Stromal cell of bone marrow (primary cell): ENCODE results near the gene NAXD.
"Not testable (repeated sequence)": the region's sequence is repeated elsewhere in the genome, so short reads cannot be mapped to it uniquely, and the experiment has no call there.

Source experiments
- DNase-seq: peaks from one replicate; pipeline ENCODE4 v3.0.0-alpha.2; 2012; ENCODE audit warnings: low read depth

NAXD gene

DNA sequence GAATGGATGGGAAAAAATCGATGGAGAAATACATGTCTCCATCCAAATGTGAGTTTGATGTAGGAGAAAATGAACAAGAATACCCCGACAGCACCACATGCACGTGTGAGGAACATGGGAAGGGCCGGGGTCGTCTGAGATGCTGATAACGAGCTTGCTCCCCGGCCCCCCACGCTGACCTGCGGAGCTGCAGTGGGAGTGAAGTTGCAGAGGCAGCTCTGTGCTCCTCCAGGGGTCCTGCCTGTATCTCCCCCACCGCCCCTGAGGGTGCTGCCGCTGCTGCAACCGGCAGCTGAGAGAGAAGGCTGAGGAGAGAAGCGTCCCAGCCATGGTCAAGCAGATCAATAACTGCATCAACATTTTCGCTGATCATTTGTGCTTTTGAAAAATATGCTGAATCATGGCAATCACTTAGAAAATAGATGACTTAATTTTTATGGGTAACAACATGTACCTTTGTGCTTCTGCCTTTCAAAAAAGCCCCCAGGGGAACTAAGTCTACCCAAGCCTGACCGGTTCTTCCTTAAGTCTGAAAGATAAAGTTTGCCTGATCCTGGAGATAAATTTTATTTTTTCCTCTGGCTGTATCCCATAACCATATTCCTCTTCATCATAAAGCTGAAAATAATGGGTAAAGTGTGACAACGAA is 18.2 kb upstream of the NAXD start:
- DNase-seq, result no peak

DNA sequence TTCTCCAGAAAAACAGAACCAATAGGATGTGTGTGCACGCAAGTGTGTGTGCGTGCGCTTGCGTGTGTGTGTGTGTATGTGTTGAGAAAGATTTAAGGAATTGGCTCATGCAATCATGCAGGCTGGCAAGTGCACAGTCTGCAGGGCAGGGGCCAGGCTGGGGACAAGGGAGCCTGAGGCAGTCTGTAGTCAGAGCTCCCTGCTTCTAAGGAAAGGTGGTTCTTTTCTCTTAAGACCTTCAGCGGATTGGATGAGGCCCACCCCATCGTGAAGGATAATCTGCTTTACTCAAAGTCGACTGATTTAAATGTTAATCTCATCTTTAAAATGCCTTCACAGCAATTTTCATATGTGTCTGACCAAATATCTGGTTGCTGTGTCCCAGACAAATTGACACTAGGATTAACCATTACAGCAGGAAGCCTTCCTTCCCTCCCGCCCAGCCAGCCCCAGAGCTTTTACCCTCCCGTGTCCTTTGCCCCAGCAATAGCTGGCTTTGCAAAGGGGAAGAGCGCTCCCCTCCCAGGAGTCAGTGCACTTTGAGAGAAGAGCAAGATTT is 15.0 kb upstream of the NAXD start:
- DNase-seq, result no peak

DNA sequence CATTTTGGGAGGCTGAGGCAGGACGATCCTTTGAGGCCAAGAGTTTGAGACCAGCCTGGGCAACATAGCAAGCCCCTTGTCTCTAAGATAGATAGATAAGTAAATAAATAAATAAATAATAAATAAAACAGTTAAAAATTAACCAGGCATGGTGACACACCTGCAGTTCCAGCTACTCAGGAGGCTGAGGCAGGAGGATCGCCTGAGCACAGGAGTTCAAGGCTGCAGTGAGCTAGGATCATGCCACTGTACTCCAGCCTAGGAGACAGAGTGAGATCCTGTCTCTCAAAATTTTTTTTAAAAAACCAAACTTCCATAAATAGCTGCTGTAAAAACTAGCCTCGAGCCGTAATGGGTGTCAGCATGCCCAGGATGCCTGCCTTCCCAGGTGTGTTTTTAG is 14.4 kb upstream of the NAXD start:
- no peak for DNase-seq

DNA sequence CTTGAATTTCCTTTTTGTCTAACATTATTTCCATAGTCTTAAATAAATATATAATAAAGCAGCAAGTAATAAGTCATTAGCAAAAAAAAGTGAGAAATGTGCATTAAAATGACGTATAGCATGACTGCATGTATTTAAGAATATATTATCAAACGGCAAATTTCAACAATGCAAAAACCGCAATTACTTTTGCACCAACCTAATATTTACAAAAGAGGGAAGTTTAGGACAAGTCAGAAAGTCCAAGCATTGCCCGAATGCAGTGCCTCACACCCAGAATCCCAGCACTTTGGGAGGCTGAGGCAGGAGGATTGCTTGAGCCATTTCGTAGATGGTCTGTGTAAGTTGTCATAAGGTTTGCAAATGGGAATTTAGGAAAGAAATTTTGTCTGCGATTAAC is 10.2 kb upstream of the NAXD start:
- no peak for DNase-seq

DNA sequence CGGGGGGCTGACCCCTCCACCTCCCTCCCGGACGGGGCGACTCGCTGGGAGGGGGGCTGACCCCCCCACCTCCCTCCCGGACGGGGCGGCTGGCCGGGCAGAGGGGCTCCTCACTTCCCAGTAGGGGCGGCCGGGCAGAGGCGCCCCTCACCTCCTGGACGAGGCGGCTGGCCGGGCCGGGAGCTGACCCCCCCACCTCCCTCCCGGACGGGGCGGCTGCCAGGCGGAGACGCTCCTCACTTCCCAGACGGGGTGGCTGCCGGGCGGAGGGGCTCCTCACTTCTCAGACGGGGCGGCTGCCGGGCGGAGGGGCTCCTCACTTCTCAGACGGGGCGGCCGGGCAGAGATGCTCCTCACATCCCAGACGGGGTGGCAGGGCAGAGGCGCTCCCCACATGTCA is 9.1 kb upstream of the NAXD start:
- DNase-seq, result not testable (repeated sequence)

DNA sequence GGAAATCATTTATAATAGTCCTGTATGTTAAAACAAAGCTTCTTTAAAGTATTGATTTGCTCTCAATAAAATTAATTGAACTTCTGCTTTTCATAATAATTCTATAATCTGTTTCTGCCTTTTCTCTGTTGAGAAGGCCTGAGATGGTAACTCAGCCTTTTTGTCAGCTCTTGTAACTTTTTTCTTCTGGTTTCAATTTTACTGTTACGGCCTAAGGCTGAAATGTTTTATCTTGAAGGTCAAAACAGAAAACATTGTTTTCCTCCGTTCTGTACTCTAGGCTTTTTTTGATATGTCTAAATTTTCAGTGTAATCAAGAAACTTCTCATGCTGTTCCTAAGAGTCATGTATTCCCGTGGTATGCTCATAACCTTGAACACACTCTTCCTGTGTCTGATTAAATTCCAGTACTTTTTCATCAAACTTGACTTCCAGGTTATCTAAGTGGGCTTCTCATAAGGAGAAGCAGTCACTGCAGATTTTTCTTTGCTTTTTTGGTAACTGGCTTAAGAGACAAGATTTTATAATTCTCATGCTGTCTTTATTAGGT is 7.6 kb upstream of the NAXD start:
- DNase-seq, result no peak

DNA sequence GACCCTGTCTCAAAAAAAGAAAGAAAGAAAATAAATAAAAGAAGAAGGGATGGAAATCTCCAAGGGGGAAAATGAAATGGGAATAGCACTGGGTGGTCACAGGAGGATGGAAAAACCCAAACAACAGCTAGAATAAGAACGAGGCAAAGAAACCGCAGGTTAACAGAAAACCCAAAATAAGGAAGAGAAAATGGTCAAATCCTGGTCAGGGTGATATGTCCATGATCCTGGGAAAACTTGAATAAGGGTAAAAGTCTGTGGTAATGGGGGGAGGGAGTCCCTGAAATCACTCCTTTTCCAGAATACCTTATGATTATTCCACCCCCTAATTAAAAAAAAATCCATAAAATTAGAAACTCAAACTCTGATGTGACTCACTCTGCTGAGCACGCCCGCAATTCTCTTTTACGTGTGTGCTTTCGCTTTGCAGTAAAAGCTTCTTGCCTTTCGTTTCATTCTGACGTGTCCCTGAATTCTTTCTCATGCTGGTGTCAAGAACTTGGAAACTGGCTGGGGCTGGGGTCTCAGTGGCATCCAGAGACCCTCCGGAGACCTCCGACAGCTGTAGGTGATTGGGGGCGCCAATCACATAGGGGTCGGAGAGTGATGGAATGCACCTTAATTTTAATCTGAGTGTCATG is 4.3 kb upstream of the NAXD start:
- DNase-seq, result no peak

DNA sequence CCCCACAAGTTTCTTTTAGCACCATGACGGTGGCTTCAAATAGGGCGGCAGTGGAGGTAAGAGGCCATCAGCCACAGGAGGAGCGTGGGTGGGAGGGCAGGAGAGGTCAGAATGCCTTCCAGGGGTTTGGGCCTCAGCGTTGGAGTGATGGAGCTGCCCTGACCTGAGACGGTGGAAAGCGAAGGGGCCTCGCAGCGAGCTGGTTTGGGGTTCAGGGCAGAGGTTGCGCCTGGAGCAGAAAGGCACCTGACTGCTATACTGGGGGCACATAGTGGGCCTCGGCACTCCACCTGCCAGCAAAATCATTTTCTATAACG is 382 bp upstream of the NAXD start:
- DNase-seq, result no peak

DNA sequence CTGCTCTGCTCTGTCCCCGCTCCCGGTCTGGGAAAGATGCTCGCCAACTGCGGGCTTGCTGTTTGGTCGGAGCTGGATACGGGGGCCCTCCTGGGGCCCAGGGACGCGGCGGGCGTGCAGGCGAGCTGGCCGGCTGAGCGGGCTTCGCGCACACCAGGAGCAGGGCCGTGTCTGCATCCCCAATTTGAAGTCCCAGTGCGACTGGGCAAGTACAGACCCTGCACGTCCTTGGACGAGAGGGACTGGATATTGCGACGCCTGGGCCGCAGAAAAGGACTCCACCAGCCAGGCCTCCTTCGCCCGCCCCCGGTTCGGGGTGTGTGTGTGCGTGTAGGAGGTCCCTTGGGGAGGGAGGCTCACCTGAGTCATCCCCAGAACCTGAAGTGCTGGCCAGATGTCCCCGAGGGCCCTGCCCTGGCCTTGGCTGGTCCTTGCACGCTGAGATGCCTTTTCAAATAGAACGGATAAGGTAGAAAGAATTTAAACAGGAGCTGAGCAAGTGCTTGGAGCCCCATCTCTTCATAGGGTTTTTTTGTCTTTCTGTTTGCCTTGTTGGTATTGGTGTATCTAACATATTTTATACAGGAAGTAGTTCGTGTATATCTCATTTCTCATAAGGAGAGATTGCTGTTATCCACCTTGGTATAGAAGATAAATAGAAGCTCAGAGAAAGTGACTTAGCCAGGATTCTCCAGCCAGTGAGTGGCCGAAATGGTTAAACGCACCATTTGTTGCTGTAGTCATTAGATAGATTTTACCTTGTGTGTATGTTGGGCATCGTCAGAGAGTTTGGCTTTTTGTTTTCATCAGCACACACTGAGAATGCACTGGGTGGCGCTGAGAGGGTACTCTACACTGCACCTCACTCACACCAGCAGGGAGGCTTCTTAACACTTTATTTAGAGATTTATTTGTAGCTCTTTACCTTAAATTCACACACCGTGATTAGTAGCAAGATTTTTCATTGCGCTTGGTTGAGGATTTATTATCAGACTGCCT is 1.1 kb downstream of the NAXD start:
- DNase-seq, result peak; percentile 32

DNA sequence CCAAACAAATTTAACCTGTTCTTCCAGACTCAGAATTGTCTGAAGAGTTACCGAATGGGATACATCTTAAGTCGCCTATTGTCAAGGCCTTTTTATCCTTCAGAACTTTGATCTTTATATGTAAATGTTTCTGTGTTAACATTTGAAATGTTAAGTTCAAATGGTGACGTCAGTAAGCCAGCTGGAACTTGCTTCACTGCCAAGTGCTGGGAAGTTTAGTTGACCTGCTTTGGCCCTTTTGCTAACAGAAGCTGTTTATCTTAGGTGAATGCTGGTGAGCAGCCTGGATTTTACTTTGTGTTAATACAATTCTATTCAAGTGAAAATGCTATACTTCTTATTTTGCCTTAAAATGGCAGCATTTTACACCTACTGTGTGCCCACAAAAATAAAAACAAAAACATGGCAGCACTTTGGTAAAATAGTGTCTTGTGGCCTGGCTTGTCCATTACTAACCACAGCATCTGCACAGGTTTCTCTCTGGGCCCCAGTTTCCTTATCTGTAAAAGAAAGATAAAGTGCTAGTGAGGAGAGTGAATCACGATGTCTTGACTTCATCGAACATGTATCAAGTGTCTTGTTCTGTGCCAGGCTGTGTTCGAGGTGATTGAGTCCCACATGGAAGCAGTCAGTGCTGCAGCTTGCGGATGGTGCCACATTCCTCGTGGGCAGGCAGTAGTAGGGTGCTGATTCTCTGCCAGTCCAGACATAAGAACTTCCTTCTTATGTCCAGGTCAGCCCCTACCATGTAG is 2.2 kb downstream of the NAXD start:
- DNase-seq, result peak; percentile 33

DNA sequence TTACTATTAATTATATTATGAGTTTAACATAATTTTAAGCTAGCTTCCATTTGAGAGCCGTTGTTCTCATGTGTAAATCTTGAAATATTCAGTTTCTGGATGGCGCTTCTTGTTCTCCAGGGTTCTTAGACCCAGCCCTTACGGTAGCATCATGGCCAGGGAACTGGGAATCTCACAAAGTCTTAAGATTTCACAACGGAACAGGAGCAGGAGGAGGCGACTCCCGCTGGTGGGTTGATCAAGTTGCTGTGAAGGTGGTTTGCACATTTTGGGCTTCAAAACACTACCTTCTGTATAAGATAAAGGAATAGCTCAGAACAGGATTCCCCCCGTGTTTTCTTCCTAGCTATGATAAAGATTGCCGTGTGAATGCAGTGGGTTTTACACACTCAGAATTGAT is 2.8 kb downstream of the NAXD start:
- no peak for DNase-seq

DNA sequence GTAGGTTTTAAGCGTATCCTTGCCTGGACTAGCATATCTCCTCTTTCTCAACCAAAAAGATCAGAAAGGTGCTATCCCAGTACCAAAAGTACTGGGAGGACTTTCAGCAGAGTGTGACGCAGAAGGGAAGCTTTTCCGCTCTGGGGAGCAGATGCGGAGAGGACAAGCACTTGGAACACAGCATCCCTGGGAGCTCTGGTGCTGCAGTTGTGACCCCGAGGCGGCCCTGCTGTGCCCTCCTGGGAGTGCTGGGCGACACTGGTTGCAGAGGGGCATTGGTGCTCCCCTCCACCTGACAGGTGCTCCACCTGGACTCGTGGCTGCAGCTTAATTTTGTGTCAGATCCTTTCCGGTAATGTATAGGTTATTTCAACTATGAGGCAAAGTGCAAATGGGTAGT is 3.4 kb downstream of the NAXD start:
- no peak for DNase-seq

DNA sequence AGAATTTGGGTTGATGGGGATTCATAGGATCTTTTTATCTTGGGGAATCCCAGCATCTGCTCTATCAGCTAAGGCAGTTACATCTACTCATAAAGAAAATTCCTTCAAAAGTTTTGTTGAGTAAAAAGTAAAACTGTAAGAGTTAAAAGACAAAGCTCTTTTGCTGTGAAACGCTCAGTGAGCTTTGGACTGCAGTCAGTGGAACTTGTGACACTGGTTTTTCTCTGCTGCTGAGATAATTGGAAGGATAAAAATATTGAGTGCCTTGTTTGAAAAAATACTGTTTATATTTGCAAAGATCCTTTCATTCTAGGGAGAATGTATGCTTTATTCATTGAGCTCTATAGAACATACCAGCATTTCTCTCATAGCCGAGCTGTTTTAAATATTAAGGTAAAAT is 5.3 kb downstream of the NAXD start:
- DNase-seq, result no peak

DNA sequence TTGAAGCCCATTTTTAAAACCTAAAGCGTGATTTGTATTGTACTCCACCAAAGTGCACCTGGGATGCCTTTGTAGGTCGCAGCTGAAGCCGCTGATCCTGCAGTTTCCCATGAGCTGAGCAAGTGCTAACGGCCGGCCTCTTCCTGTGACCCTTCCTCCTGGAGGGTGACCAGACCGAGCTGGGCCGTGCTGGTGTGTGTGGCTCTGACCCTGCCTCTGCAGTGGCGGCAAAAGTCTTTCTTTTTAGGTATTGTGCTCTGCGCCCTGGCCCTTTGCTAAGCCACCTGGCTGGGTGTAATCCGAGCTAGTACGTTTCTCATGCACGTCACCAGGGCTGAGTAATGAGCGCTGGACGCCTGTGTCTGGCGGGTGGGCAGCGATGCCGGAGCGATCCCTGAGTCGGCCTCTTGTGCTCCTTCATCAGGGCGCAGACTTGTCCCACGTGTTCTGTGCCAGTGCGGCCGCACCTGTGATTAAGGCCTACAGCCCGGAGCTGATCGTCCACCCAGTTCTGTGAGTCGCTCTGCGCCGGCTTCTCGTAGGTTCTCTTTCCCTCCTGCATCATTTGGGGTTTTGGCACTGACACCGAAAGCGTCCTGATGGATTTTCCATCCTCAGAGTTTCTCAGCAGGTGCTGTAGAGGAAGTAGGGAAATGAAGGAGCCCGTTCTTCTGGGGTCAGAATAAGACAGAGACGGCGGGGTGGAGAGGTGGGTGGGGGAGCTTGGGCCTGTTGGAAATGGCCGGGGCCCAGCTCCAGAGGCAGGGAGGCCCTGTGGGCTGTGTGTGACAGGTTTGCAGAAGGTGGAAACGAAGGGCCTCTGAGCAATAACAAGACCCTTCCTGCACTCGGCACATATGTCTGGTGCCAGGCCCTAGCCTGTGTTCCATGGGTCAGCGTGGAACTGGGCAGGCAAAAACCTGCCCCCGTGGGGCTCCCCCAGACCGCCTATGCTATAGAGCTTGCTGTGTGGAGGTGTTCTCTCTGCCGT is 9.7 kb downstream of the NAXD start:
- no peak for DNase-seq

DNA sequence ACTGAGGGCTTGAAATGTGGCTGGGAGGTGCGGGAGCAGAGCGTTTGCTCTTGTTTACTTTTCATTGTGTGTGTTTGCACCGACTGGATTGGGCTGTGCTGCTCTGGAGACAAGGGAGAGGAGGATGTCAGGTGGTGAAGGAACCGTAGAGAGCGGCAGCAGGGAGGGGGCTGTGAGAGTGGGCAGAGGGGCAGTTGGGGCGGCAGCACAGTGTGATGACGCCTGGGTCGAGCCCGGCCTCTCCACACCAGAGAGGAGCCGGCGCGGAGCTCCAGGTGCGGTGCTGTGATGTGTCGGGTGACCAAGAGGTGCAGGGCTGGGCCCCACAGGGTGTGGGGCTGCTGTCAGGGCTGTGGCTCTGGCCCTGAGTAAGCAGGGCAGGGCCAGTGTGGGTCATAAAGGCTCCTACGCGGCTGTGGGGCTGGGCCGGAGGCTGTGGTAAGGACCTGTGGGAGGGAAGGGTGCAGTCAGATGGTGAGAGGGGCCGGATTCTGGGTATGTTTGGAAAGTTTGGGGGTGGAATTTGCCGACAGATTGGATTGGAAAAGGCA is 10.5 kb downstream of the NAXD start:
- no peak for DNase-seq

DNA sequence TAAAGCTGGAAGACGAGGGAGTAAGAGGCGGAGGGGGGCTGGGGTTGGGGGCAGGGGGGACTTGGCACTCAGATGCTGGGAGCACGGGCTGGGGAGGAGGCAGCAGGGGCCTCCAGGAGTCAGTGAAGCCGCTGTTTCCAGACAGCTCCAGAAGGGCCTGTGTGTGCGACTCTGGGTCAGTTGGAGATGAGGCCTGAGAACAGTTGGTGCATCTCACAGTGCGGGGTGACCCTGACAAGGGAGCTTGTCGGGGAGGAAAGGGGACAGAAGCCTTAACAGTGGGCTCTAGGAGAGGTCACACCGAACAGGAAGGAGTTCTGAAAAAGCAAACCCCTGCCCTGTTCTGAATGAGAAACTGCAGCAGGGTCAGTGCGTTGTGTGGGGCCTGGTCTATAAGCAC is 11.2 kb downstream of the NAXD start:
- DNase-seq, result no peak

DNA sequence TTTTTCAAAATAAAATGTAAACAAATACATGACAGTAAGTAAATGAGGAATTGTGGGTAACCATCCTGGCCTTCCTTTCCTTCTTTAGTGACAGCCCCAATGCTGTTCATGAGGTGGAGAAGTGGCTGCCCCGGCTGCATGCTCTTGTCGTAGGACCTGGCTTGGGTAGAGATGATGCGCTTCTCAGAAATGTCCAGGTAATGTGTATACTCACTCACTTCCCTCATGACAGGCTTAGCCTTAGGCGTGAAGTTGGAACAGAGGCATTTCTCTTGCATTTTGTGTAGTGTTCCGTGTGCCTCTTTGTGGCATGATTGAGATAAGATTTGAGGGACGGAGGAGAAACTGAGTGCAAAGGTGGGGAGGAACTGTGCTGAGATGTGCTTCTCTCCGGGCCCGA is 12.0 kb downstream of the NAXD start:
- no peak for DNase-seq

DNA sequence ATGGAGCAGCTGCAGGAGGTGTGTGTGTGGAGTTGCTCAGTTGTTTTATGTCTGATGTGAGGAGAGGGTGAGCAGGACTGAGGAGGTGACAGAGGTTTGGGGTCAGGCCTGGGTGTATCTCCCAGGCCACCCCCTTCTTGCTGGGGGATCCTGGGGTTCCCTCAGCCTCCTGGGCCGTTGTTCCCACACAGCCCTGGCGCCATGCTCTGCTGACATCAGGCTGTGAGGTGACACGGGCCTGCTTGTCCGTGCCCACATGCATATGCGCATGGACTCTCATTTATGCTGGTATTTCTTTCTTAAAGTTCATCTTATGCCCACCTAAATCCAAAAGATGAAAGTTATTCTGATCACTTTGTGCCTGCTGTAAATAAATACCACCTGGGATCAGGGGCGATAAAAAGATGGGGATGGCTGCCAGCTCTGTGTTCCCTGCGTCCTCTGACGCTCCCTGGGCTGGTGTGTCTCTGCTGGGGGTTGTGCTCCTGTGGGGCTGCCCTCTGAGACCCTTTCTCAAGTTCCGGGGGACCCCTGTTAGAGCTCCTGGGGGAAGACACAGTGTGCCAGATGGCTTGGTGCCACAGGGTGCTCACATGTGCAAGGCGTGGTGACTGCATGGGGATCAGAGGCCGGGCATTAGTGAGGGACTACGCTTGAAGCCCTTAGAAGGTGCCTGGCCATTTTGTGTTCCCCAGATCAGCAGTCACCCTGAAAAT is 12.6 kb downstream of the NAXD start:
- no peak for DNase-seq

DNA sequence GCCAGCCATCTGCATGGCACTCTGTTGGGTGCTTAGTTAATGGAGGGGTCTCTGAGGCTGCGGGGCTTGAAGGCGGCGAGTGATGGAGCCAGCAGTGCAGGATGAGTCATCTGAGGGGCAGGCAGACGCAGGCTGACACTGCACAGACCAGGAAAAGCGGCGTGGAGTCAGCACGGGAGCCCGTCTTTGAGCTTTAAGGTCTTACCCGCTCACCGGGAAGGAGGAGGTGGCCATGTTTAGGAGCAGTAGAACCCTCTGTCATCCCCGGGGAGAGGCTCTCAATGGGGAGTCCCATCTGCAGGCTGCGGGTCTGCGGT is 13.1 kb downstream of the NAXD start:
- DNase-seq, result no peak
